Neural progenitor cell (in vitro differentiated cells): ENCODE measurements around the gene SHE.

Experiments used
- CTCF ChIP-seq: fragments of 200-600 bp; sonication (generic); IDR thresholded peaks from 2 replicates; pipeline ENCODE4 v1.5.1; 2017; ENCODE audit warnings: antibody characterized with exemption, mild to moderate bottlenecking
- EZH2 ChIP-seq: fragments of 200-600 bp; sonication (generic); IDR thresholded peaks from 2 replicates; pipeline ENCODE4 v1.6.1; 2017; ENCODE audit warnings: antibody characterized with exemption, mild to moderate bottlenecking, moderate library complexity
- EZH2phosphoT487 ChIP-seq: fragments of 200-600 bp; sonication (generic); IDR thresholded peaks from 2 replicates; pipeline ENCODE4 v1.6.1; 2017; ENCODE audit warnings: antibody characterized with exemption

- TF ChIP-seq EZH2 (no peak), CTCF (no peak), EZH2phosphoT487 (no peak)
Observed at GRCh38 chr1:154485106-154485505, 17.1 kb downstream of the SHE start.
